AG10803 (cell line): Measurements from ENCODE around the gene TRIOBP.

ENCODE experiments used
- DNase-seq: peaks from one replicate; pipeline ENCODE4 v3.0.0; 2010; ENCODE audit warnings: low read depth
- H3K4me3 ChIP-seq: 2 replicates; pipeline ENCODE4 v1.5.1; 2011; ENCODE audit warnings: mild to moderate bottlenecking, low read length, control low read depth
- TF ChIP-seq, protein P1 (sequence below): conservative IDR thresholded peaks from 2 replicates; pipeline ENCODE4 v1.5.1; 2011; ENCODE audit warnings: mild to moderate bottlenecking, low read length, control low read depth, inconsistent platforms

Gene TRIOBP

DNA sequence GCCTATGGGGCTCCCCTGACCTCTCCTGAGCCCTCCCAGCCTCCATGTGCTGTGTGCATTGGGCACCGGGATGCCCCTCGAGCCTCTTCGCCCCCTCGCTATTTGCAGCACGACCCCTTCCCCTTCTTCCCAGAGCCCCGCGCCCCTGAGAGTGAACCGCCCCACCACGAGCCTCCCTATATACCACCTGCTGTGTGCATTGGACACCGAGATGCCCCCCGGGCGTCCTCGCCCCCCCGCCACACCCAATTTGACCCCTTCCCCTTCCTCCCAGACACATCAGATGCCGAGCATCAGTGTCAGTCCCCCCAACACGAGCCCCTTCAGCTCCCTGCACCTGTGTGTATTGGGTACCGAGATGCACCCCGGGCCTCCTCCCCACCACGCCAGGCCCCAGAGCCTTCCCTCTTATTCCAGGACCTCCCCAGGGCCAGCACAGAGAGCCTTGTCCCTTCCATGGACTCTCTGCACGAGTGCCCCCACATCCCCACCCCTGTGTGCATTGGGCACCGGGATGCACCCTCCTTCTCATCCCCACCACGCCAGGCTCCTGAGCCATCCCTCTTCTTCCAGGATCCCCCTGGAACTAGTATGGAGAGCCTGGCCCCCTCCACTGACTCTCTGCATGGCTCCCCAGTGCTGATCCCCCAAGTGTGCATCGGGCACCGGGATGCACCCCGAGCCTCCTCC, 28.8 kb downstream of the TRIOBP start:
- no peak overlapping the region for H3K4me3 ChIP-seq
- no peak for DNase-seq
- TF ChIP-seq, protein P1, sequence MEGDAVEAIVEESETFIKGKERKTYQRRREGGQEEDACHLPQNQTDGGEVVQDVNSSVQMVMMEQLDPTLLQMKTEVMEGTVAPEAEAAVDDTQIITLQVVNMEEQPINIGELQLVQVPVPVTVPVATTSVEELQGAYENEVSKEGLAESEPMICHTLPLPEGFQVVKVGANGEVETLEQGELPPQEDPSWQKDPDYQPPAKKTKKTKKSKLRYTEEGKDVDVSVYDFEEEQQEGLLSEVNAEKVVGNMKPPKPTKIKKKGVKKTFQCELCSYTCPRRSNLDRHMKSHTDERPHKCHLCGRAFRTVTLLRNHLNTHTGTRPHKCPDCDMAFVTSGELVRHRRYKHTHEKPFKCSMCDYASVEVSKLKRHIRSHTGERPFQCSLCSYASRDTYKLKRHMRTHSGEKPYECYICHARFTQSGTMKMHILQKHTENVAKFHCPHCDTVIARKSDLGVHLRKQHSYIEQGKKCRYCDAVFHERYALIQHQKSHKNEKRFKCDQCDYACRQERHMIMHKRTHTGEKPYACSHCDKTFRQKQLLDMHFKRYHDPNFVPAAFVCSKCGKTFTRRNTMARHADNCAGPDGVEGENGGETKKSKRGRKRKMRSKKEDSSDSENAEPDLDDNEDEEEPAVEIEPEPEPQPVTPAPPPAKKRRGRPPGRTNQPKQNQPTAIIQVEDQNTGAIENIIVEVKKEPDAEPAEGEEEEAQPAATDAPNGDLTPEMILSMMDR: no peak

DNA sequence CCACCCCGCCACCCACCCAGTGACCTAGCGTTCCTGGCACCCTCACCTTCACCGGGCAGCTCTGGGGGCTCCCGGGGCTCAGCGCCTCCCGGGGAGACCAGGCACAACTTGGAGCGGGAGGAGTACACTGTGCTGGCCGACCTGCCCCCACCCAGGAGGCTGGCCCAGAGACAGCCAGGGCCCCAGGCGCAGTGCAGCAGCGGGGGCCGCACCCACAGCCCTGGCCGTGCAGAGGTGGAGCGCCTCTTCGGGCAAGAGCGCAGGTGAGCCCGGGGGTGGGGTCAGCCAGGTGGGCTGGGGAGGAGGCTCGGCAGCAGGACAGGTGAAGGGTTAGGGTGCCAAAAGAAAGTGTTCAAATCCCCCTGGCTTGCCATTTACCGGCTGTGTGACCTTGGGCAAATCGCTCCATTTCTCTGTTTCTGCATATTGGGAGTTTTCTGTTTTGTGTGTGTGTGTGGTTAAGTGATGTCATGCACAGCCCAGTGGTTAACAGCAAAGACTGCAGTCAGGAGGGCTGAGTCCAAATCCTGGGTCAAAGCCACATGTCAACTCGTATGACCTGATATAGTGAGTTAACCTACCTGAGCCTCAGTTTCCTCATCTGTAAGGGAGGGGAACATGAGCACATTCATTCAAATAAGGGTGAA, 29.5 kb downstream of the TRIOBP start:
- TF ChIP-seq, protein P1: peak; percentile 41
- DNase-seq: peak; percentile 50
- H3K4me3 ChIP-seq: no peak overlapping the region

DNA sequence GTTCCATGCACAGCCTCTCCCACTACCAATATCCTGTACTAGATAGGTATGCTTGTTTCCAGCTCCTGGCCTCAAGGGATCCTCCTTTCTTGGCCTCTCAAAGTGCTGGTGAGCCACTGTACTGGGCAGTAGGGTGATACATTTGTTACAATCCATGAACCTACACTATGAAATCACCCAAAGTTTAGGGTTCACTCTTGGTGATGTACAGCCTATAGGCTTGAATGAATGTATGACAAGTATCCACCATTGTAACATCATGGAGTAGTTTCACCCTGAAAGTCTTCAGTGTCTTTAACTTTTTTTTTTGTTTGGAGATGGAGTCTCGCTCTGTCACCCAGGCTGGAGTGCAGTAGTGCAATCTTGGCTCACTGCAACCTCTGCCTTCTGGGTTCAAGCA, 31.8 kb downstream of the TRIOBP start:
- no peak for DNase-seq
- H3K4me3 ChIP-seq: no peak overlapping the region

DNA sequence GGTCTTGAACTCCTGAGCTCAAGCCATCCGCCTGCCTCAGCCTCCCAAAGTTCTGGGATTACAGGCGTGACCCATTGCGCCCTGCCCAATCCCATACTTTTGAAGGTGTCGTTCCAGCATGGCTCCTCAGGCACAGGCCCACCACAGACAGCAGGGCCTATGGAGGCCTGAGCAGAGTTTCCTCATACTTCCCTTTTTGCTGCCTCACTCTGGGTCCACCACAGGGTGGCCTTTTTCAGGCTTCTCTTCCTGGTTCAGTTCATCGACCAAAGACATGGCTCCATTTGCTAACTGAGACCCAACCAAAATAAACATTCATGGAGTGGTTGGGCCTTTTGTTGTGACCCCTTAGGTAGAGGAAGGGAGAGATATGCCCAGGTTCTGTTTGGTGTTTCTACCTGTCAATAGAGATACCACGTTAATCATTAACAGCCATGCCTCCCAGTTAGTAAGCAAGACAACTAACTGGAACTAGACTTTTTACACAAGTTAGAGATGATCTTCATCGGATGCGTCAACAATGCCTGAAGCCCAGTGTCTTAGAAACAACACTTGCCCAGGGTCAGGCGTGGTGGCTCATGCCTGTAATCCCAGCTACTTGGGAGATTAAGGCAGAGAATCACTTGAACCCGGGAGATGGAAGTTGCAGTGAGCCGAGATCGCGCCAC, 35.1 kb downstream of the TRIOBP start:
- DNase-seq: no peak
- TF ChIP-seq, protein P1: 0 out of 2 replicates have a peak, but pooled peaks have one; percentile 9
- H3K4me3 ChIP-seq: no peak overlapping the region

More for the DNA sequence above, 31.8 kb downstream of the TRIOBP start:
- TF ChIP-seq, protein P1: no peak

DNA sequence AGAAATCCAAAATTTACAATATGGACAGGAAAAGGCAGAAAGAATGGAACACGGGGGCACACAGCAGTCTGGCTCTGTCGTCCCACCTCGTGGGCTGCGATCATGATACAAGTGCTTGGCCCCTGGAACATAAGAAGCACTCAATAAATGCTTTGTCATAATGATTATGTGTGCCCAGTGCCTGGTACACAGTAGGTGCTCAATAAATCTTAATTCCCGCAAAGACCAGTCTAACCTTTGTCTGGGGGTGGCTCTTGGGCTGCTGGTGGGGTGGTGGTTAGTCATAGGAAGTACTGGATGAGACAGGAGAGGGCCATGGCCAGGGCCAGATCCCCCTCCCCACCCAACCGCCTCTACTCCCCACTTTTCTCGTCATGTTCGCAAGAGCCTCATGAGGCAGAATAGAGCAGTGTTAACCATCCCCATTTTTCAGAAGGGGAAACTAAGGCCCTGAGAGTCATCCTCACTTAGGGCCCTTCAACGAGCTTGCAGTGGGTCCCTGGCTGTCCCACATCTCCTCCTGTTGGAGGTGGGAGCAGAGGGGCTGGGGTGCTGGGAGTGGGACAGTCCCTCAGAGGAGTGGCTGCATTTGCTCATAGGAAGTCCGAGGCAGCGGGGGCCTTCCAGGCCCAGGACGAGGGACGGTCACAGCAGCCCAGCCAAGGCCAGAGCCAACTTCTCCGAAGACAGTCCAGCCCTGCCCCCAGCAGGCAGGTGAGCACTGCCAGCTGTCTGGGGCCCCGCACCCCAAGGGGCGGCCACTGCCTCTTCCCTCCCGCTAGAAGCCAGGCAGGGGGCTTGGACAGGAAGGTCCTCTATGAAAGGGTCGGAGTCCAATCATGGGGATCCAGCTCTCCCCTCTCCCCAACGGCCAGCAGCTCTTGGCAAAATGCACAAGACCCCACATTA, 36.1 kb downstream of the TRIOBP start:
- TF ChIP-seq, protein P1: no peak
- no peak overlapping the region for H3K4me3 ChIP-seq
- no peak for DNase-seq

DNA sequence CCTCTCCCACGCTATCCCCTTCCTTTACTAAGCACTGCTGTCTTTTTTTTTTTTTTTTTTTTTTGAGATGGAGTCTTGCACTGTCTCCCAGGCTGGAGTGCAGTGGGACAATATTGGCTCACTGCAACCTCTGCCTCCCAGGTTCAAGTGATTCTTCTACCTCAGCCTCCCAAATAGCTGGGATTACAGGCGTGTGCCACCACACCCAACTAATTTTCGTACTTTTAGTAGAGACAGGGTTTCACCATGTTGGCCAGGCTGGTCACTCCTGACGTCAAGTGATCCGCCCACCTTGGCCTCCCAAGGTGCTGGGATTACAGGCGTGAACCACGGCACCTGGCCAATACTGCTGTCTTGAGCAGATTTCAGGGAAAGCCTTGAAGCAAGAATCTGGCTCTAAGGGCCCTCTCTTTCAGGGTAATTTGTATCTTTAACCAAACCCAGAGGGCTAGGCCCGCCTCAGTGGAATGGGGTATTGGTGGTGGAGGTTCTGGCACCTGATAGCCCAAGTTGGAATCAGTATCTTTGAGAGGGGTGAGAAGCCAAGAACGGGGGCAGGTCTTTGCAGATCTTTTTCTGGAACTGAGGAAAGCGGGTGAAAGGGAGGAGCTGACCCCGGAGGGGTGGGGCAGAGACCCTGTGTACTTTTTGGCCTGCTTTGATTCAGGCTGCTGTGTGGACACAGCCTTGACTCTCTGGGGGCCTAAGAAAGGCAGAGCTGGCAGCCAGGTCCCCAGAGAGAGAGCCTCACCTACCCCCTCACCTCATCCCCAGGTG, 37.0 kb downstream of the TRIOBP start:
- no peak overlapping the region for H3K4me3 ChIP-seq
- TF ChIP-seq, protein P1: no peak

More for the DNA sequence above, 37.0 kb downstream of the TRIOBP start:
- no peak for DNase-seq
